ENCODE data around the gene SIKE1.

DNA sequence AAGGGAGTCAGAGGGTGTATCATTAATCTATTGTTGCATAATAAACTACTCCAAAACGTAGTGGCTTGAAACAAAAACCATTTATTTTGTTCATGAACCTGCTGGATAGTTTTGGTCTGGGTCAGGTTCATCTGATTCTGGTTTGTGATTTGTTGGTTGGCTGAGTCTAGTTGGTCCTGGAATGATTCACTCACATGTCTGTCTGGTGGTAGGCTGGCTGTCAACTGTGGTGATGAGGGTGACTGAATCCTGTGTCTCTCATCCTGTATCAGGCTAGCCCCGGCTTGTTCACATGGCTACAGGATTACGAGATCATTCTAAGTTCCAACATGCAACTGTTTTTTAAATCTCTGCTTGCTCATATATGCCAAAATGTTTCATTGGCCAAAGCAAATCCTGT, 22.5 kb upstream of the SIKE1 start:
- TF ChIP-seq, protein P1, sequence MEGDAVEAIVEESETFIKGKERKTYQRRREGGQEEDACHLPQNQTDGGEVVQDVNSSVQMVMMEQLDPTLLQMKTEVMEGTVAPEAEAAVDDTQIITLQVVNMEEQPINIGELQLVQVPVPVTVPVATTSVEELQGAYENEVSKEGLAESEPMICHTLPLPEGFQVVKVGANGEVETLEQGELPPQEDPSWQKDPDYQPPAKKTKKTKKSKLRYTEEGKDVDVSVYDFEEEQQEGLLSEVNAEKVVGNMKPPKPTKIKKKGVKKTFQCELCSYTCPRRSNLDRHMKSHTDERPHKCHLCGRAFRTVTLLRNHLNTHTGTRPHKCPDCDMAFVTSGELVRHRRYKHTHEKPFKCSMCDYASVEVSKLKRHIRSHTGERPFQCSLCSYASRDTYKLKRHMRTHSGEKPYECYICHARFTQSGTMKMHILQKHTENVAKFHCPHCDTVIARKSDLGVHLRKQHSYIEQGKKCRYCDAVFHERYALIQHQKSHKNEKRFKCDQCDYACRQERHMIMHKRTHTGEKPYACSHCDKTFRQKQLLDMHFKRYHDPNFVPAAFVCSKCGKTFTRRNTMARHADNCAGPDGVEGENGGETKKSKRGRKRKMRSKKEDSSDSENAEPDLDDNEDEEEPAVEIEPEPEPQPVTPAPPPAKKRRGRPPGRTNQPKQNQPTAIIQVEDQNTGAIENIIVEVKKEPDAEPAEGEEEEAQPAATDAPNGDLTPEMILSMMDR (IDR thresholded peaks at IDR 0.05; ENCODE audit: insufficient read depth, low read depth, low read length), result no peak
- TF ChIP-seq EZH2 (IDR thresholded peaks at IDR 0.05; ENCODE audit: insufficient read depth, low read length), result no peak

Measured in astrocyte (in vitro differentiated cells and primary cell).